K562 (cell line): Measurements from ENCODE around the gene LLGL1. TPM values are rescaled to one million over a fixed set of nuclear protein-coding genes. Genes with fewer than 3 reads are reported as not detected.

Experiments
- ATAC-seq: fragments of 200-7000 bp; cut with Tn5 transposase; 3 replicates; pipeline ENCODE4 v1.9.1; 2020; ENCODE audit warnings: moderate library complexity
- BruUV-seq: library from RNA; stranded (reverse); fragments of 400-500 nt; replicated peaks from 2 replicates; lab custom pipeline; 2021; lab: Mats Ljungman, UMichigan
- CTCF ChIA-PET: fragments of 300-600 bp; formaldehyde crosslinking; extraction: SDS; loops from one replicate; lab custom pipeline; 2021; ENCODE audit warnings: low intra/inter-chr PET ratio; lab: Yijun Ruan, JAX
- POLR2A ChIA-PET: fragments of 300-600, 350-650 bp; sonication (Branson Sonifier 250); formaldehyde crosslinking; extraction: SDS; loops from one replicate; lab custom pipeline; 2021; ENCODE audit warnings: antibody characterized with exemption, inconsistent platforms; lab: Yijun Ruan, JAX
- DNase-seq, 4 experiments: peaks; one replicate each; pipeline versions ENCODE4 v3.0.0 to v3.0.0-alpha.2; 2011 to 2018; ENCODE audit warnings: low spot score in 3 of 4, mixed read lengths in 3 of 4; ENCODE audit errors: extremely low read depth in 1 of 4
- FAIRE-seq: peaks from 2 replicates; lab custom pipeline; 2011; peaks lifted over from hg19 to GRCh38; lab: Jason Lieb, UNC
- H2AFZ ChIP-seq: 2 replicates; pipeline ENCODE4 v1.6.0; 2011; ENCODE audit warnings: low read depth, low read length, control low read depth, inconsistent platforms
- H3K27ac ChIP-seq: fragments of 200-600 bp; 3 replicates; pipeline ENCODE4 v1.8.0; 2011; ENCODE audit warnings: low read depth, mild to moderate bottlenecking, control low read depth, inconsistent platforms, low read length, moderate library complexity, mixed read lengths; ENCODE audit errors: extremely low read depth
- H3K27me3 ChIP-seq, 2 experiments: fragments of 300-600 bp in 1 of 2; 2 replicates in 1 of 2; 3 replicates in 1 of 2; pipeline versions ENCODE4 v1.6.0 to v1.8.0; 2011; ENCODE audit warnings: inconsistent platforms in 2 of 2, low read length in 2 of 2, mild to moderate bottlenecking in 1 of 2, mixed read lengths in 1 of 2, moderate library complexity in 1 of 2; ENCODE audit not compliant: control insufficient read depth in 2 of 2, insufficient read depth in 2 of 2
- H3K36me3 ChIP-seq: fragments of 300-600 bp; 3 replicates; pipeline ENCODE4 v1.8.0; 2011; ENCODE audit warnings: mild to moderate bottlenecking, low read length, inconsistent platforms; ENCODE audit not compliant: control insufficient read depth, insufficient read depth
- H3K4me1 ChIP-seq, 2 experiments: fragments of 200-600 bp in 1 of 2; replicated peaks in 1 of 2; 2 replicates in 1 of 2; 3 replicates in 1 of 2; pipeline versions ENCODE4 v1.5.1 to v1.8.0; 2011; ENCODE audit warnings: inconsistent platforms in 2 of 2, low read length in 2 of 2, mild to moderate bottlenecking in 1 of 2, mixed read lengths in 1 of 2, moderate library complexity in 1 of 2; ENCODE audit not compliant: control insufficient read depth in 2 of 2, insufficient read depth in 2 of 2
- H3K4me2 ChIP-seq: 2 replicates; pipeline ENCODE4 v1.6.1; 2011; ENCODE audit warnings: low read length, control low read depth, inconsistent platforms, mixed read lengths; ENCODE audit not compliant: insufficient read depth
- H3K4me3 ChIP-seq: fragments of 200-600 bp; sonication (generic), shearing (Covaris generic); 2 replicates; pipeline ENCODE4 v1.5.1; 2016; ENCODE audit warnings: control low read depth, inconsistent platforms
- H3K79me2 ChIP-seq: fragments of 200-600 bp; 3 replicates; pipeline ENCODE4 v1.8.0; 2011; ENCODE audit warnings: low read length, inconsistent platforms; ENCODE audit not compliant: control insufficient read depth, insufficient read depth
- H3K9ac ChIP-seq, 2 experiments: 2 replicates each; pipeline versions ENCODE4 v1.6.0 to v1.6.1; 2011; ENCODE audit warnings: low read depth in 2 of 2, low read length in 2 of 2, control low read depth in 1 of 2, inconsistent platforms in 1 of 2, mild to moderate bottlenecking in 1 of 2, mixed read lengths in 1 of 2; ENCODE audit not compliant: insufficient read depth in 1 of 2
- H3K9me1 ChIP-seq: one replicate; pipeline ENCODE4 v1.6.0; 2011; ENCODE audit warnings: inconsistent platforms, mild to moderate bottlenecking, low read length, moderate library complexity; ENCODE audit not compliant: control insufficient read depth, insufficient read depth
- H3K9me3 ChIP-seq: replicated peaks from 2 replicates; pipeline ENCODE4 v1.5.1; 2011; ENCODE audit warnings: low read depth, low read length, inconsistent platforms; ENCODE audit not compliant: control insufficient read depth, insufficient read depth
- H4K20me1 ChIP-seq: replicated peaks from 2 replicates; pipeline ENCODE4 v1.6.1; 2011; ENCODE audit warnings: low read length, inconsistent platforms, mixed read lengths; ENCODE audit not compliant: control insufficient read depth, insufficient read depth
- RBBP5 ChIP-seq: fragments of 200-600 bp; sonication (generic); IDR thresholded peaks from 2 replicates; pipeline ENCODE4 v1.6.1; 2012; ENCODE audit warnings: borderline replicate concordance, mild to moderate bottlenecking, low read length, control low read depth, inconsistent platforms; ENCODE audit not compliant: insufficient read depth, poor library complexity, severe bottlenecking
- RBM39 ChIP-seq: fragments of 200-400 bp; formaldehyde crosslinking; optimal IDR thresholded peaks from 2 replicates; pipeline ENCODE3; 2018; ENCODE audit warnings: low read depth, low read length
- ZNF212 ChIP-seq: fragments of 450-650 bp; formaldehyde crosslinking; IDR thresholded peaks from 2 replicates; pipeline ENCODE4 v1.4.0; 2020; ENCODE audit warnings: mild to moderate bottlenecking
- WGBS: fragments of 100-300 bp; shearing (Covaris generic); methylation state at CpG from one replicate; pipeline ENCODE4 v1.1.6; 2016; ENCODE audit warnings: low coverage, mixed read lengths; ENCODE audit not compliant: insufficient coverage; ENCODE audit errors: missing lambda C conversion rate; 5-methylcytosine and 5-hydroxymethylcytosine counted together
- in situ Hi-C: fragments of 300-500 bp; cut with MboI; formaldehyde crosslinking; loops from 4 replicates; pipeline ENCODE4 v1.15.0; 2018; ENCODE audit warnings: inconsistent platforms, mixed read lengths
- intact Hi-C: fragments of 100-400 bp; cut with micrococcal nuclease; formaldehyde crosslinking; loops from 2 replicates; pipeline ENCODE4 v1.14.2; 2022
- polyA plus RNA-seq, 8 experiments: library from polyadenylated mRNA; depleted of rRNA in 4 of 8; stranded (reverse) in 5 of 8; unstranded in 3 of 8; fragments of >200 nt; fragmentation: Nextera tagmentation in 2 of 8; fragmentation: Illumina TruSeq in 1 of 8; extraction: Ambion mirVana in 2 of 8; extraction: Trizol in 1 of 8; gene quantifications; 2 replicates each; pipeline versions ENCODE4 v1.2.1 to v1.2.3, GENCODE V29; 2011 to 2014; ENCODE audit warnings: inconsistent platforms in 1 of 8, missing spikeins in 1 of 8
- total RNA-seq, 7 experiments: library from RNA; depleted of rRNA in 6 of 7; stranded (reverse); fragments of >200 nt in 6 of 7; fragmentation: Illumina TruSeq in 2 of 7; extraction: Trizol in 2 of 7; gene quantifications; 2 replicates each; pipeline versions ENCODE4 v1.2.1 to v1.2.3, GENCODE V29; 2011 to 2021; ENCODE audit warnings: low replicate concordance in 1 of 7
- TF ChIP-seq, protein P1 (sequence below): fragments of 200-800 bp; sonication (Bioruptor generic); IDR thresholded peaks from 2 replicates; pipeline ENCODE4 v1.6.1; 2017; ENCODE audit warnings: missing genetic modification characterization, missing compliant biosample characterization

LLGL1 gene
- total and polyA plus RNA-seq, 9 of the 15 experiments (the other 6 are each of a cell fraction or from before 2014, with no cell fraction given) = 0.11 to 12.9 (median 5.3) TPM; not detected in 1

GRCh38 chr17:18280766-18281371, 55.4 kb downstream of the LLGL1 start:
- H3K79me2 ChIP-seq = no peaks in the 10 kb centered on the region
- H3K27me3 ChIP-seq = no peaks in the 10 kb centered on the region
- no peak for FAIRE-seq
- no peaks in the 10 kb centered on the region; the same call in 1 of the 2 replicates for H4K20me1 ChIP-seq
- H3K27ac ChIP-seq = no peak overlapping the region
- ChIA-PET POLR2A (interaction anchor here (1.4 to 1.6 kb wide), 2 partner anchors 10 to 12 kb away, joined by 5 to 6 read pairs; no protein-coding TSS in a partner anchor), CTCF (no interaction called here)
- intact Hi-C loops = no loop called here
- no TSS peak for BruUV-seq
- 73% methylated on average over 5 of the region's 5 CpGs for WGBS
- no peak overlapping the region for H3K4me3 ChIP-seq
- H2AFZ ChIP-seq = no peak overlapping the region
- no peaks in the 10 kb centered on the region for H3K4me1 ChIP-seq
- no peak overlapping the region for H3K9ac ChIP-seq
- no peak overlapping the region for H3K4me2 ChIP-seq
- H3K9me1 ChIP-seq = no peaks in the 10 kb centered on the region
- no peak for ATAC-seq
- DNase-seq = peak in 1 of 4 experiments; percentile 24
- peaks cover 85% of the 10 kb centered on the region for H3K36me3 ChIP-seq
- no peak for TF ChIP-seq RBM39
- TF ChIP-seq RBBP5 = no peak
- TF ChIP-seq, protein P1, sequence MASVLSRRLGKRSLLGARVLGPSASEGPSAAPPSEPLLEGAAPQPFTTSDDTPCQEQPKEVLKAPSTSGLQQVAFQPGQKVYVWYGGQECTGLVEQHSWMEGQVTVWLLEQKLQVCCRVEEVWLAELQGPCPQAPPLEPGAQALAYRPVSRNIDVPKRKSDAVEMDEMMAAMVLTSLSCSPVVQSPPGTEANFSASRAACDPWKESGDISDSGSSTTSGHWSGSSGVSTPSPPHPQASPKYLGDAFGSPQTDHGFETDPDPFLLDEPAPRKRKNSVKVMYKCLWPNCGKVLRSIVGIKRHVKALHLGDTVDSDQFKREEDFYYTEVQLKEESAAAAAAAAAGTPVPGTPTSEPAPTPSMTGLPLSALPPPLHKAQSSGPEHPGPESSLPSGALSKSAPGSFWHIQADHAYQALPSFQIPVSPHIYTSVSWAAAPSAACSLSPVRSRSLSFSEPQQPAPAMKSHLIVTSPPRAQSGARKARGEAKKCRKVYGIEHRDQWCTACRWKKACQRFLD = no peak
- TF ChIP-seq ZNF212 (CRISPR knock-in tag) = no peak
- TF ChIP-seq, all 486 proteins: peak for 0
- H3K9me3 ChIP-seq = no peaks in the 10 kb centered on the region
- in situ Hi-C loops = no loop called here
